BLaER1 treated with 17β-estradiol and CSF1 and Interleukin-3, amounts not matched to agents 10 nM and 100 nM (cell line): ENCODE data around the gene ROBO1.

Experiments
- H3K27ac ChIP-seq, 11 experiments: shearing (Covaris generic); formaldehyde crosslinking; 2 replicates each; pipeline ENCODE4 v1.8.1; 2022
- H3K27me3 ChIP-seq, 11 experiments: shearing (Covaris generic); formaldehyde crosslinking; 2 replicates each; pipeline ENCODE4 v1.8.1; 2022
- H3K36me3 ChIP-seq, 11 experiments: shearing (Covaris generic); formaldehyde crosslinking; 2 replicates each; pipeline ENCODE4 v1.8.1; 2022
- H3K4me1 ChIP-seq, 10 experiments: shearing (Covaris generic); formaldehyde crosslinking; 2 replicates each; pipeline ENCODE4 v1.8.1; 2022
- H3K4me2 ChIP-seq, 11 experiments: shearing (Covaris generic); formaldehyde crosslinking; 2 replicates each; pipeline ENCODE4 v1.8.1; 2022
- H3K4me3 ChIP-seq, 10 experiments: shearing (Covaris generic); formaldehyde crosslinking; 2 replicates each; pipeline ENCODE4 v1.8.1; 2022
- H3K9ac ChIP-seq, 11 experiments: shearing (Covaris generic); formaldehyde crosslinking; 2 replicates each; pipeline ENCODE4 v1.8.1; 2022
- H3K9me3 ChIP-seq, 11 experiments: shearing (Covaris generic); formaldehyde crosslinking; replicated peaks in 1 of 11; 2 replicates each; pipeline ENCODE4 v1.8.1; 2022
- H4K20me1 ChIP-seq, 11 experiments: shearing (Covaris generic); formaldehyde crosslinking; 2 replicates each; pipeline ENCODE4 v1.8.1; 2022
- Cebpa-rat ChIP-seq, 11 experiments: shearing (Covaris generic); IDR thresholded peaks; 2 replicates each; pipeline ENCODE4 v1.8.1; 2022

ROBO1 gene

GRCh38 chr3:79361748-79362378 is 405.9 kb downstream of the ROBO1 start:
- H3K27me3 ChIP-seq, result no peaks in the 10 kb centered on the region
- TF ChIP-seq Cebpa-rat (IDR thresholded peaks at IDR 0.05), result no peak
- H3K9me3 ChIP-seq, result no peaks in the 10 kb centered on the region
- no peaks in the 10 kb centered on the region for H3K36me3 ChIP-seq
- no peaks in the 10 kb centered on the region for H3K4me1 ChIP-seq
- no peak overlapping the region for H3K9ac ChIP-seq
- no peak overlapping the region for H3K4me3 ChIP-seq
- no peaks in the 10 kb centered on the region for H4K20me1 ChIP-seq
- H3K4me2 ChIP-seq, result no peak overlapping the region
- no peak overlapping the region for H3K27ac ChIP-seq

- no peaks in the 10 kb centered on the region for H3K4me1 ChIP-seq
- H3K4me2 ChIP-seq, result no peak overlapping the region
- H3K36me3 ChIP-seq, result no peaks in the 10 kb centered on the region
- TF ChIP-seq Cebpa-rat (IDR thresholded peaks at IDR 0.05), result no peak
- H4K20me1 ChIP-seq, result no peaks in the 10 kb centered on the region
- no peaks in the 10 kb centered on the region for H3K9me3 ChIP-seq
- H3K4me3 ChIP-seq, result no peak overlapping the region
- no peak overlapping the region for H3K27ac ChIP-seq
- H3K9ac ChIP-seq, result no peak overlapping the region
- H3K27me3 ChIP-seq, result no peaks in the 10 kb centered on the region
Observed at GRCh38 chr3:79358327-79358726, 409.5 kb downstream of the ROBO1 start.

GRCh38 chr3:79354179-79354688 is 413.6 kb downstream of the ROBO1 start:
- no peak overlapping the region for H3K9ac ChIP-seq
- no peaks in the 10 kb centered on the region for H4K20me1 ChIP-seq
- no peaks in the 10 kb centered on the region for H3K36me3 ChIP-seq
- no peak for TF ChIP-seq Cebpa-rat (IDR thresholded peaks at IDR 0.05)
- no peaks in the 10 kb centered on the region for H3K9me3 ChIP-seq
- H3K27ac ChIP-seq, result no peak overlapping the region
- no peak overlapping the region for H3K4me2 ChIP-seq
- H3K4me3 ChIP-seq, result no peak overlapping the region
- no peaks in the 10 kb centered on the region for H3K27me3 ChIP-seq
- no peaks in the 10 kb centered on the region for H3K4me1 ChIP-seq

GRCh38 chr3:79351699-79352098 is 416.1 kb downstream of the ROBO1 start:
- Histone ChIP-seq H3K36me3 (no peaks in the 10 kb centered on the region), H3K27ac (no peak overlapping the region), H3K9me3 (no peaks in the 10 kb centered on the region), H3K9ac (no peak overlapping the region), H3K27me3 (no peaks in the 10 kb centered on the region), H4K20me1 (no peaks in the 10 kb centered on the region), H3K4me2 (no peak overlapping the region), H3K4me3 (no peak overlapping the region), H3K4me1 (no peaks in the 10 kb centered on the region)
- no peak for TF ChIP-seq Cebpa-rat (IDR thresholded peaks at IDR 0.05)

- no peak overlapping the region for H3K9ac ChIP-seq
- no peaks in the 10 kb centered on the region for H3K4me1 ChIP-seq
- H3K4me2 ChIP-seq, result no peak overlapping the region
- no peak overlapping the region for H3K4me3 ChIP-seq
- H3K27me3 ChIP-seq, result no peaks in the 10 kb centered on the region
- no peaks in the 10 kb centered on the region for H3K36me3 ChIP-seq
- no peaks in the 10 kb centered on the region for H3K9me3 ChIP-seq
- TF ChIP-seq Cebpa-rat (IDR thresholded peaks at IDR 0.05), result no peak
- no peaks in the 10 kb centered on the region for H4K20me1 ChIP-seq
- no peak overlapping the region for H3K27ac ChIP-seq
Observed at GRCh38 chr3:79344876-79345871, 422.6 kb downstream of the ROBO1 start.

- Histone ChIP-seq H3K36me3 (no peaks in the 10 kb centered on the region), H3K27ac (no peak overlapping the region), H3K27me3 (no peaks in the 10 kb centered on the region), H3K9me3 (peaks cover 0 to 6% (median 0%) of the 10 kb centered on the region in 11 experiments; a peak in 4 of 22 replicates), H3K9ac (no peak overlapping the region), H3K4me2 (no peak overlapping the region), H4K20me1 (no peaks in the 10 kb centered on the region), H3K4me3 (no peak overlapping the region), H3K4me1 (no peaks in the 10 kb centered on the region)
- no peak for TF ChIP-seq Cebpa-rat (IDR thresholded peaks at IDR 0.05)
Observed at GRCh38 chr3:79341961-79342360, 425.8 kb downstream of the ROBO1 start.

- Histone ChIP-seq H3K27me3 (no peaks in the 10 kb centered on the region), H3K4me1 (no peaks in the 10 kb centered on the region), H3K9ac (no peak overlapping the region), H4K20me1 (no peaks in the 10 kb centered on the region), H3K4me3 (no peak overlapping the region), H3K4me2 (no peak overlapping the region), H3K36me3 (no peaks in the 10 kb centered on the region), H3K27ac (no peak overlapping the region), H3K9me3 (peaks cover 0 to 23% (median 6%) of the 10 kb centered on the region in 11 experiments; a peak in 7 of 22 replicates)
- TF ChIP-seq Cebpa-rat (IDR thresholded peaks at IDR 0.05), result no peak
Observed at GRCh38 chr3:79339846-79340245, 428.0 kb downstream of the ROBO1 start.

- H3K9ac ChIP-seq, result no peak overlapping the region
- no peak overlapping the region for H3K4me2 ChIP-seq
- H3K27ac ChIP-seq, result no peak overlapping the region
- no peaks in the 10 kb centered on the region for H3K27me3 ChIP-seq
- no peak overlapping the region for H3K4me3 ChIP-seq
- H3K4me1 ChIP-seq, result no peaks in the 10 kb centered on the region
- H3K9me3 ChIP-seq, result peaks cover 0 to 23% (median 6%) of the 10 kb centered on the region in 11 experiments; a peak in 7 of 22 replicates
- H3K36me3 ChIP-seq, result no peaks in the 10 kb centered on the region
- H4K20me1 ChIP-seq, result no peaks in the 10 kb centered on the region
- TF ChIP-seq Cebpa-rat (IDR thresholded peaks at IDR 0.05), result no peak
Observed at GRCh38 chr3:79337798-79338197, 430.0 kb downstream of the ROBO1 start.

- Histone ChIP-seq H3K4me1 (no peaks in the 10 kb centered on the region), H3K9ac (no peak overlapping the region), H3K4me3 (no peak overlapping the region), H3K9me3 (no peaks in the 10 kb centered on the region), H3K27me3 (no peaks in the 10 kb centered on the region), H3K27ac (no peak overlapping the region), H4K20me1 (no peaks in the 10 kb centered on the region), H3K36me3 (no peaks in the 10 kb centered on the region), H3K4me2 (no peak overlapping the region)
- TF ChIP-seq Cebpa-rat (IDR thresholded peaks at IDR 0.05), result no peak
Observed at GRCh38 chr3:79329154-79329553, 438.6 kb downstream of the ROBO1 start.
